ENCODE measurements around the gene UBAP2.

The UBAP2 gene

GRCh38 chr9:33943389-33943788 lies 105.3 kb downstream of the UBAP2 start:
- DNase-seq (ENCODE audit: low spot score), result no peak
- H3K27ac ChIP-seq, result no peak overlapping the region
- ChIA-PET CTCF (interaction anchor here (0.6 kb wide), 1 partner anchor 623 kb away, joined by 4 read pairs; no protein-coding TSS in a partner anchor), POLR2A (ENCODE audit: low non-redundant PET) (no interaction called here)
- no peak for TF ChIP-seq CTCF (conservative IDR thresholded peaks at IDR 0.05; ENCODE audit: low read depth)

- H3K27ac ChIP-seq, result peak overlapping the region; percentile 58
- peak; percentile 40 for DNase-seq (ENCODE audit: low spot score)
- CTCF ChIA-PET, result no interaction called here
- no peak for TF ChIP-seq CTCF (conservative IDR thresholded peaks at IDR 0.05; ENCODE audit: low read depth)
- POLR2A ChIA-PET (ENCODE audit: low non-redundant PET), result no interaction called here
Measured at GRCh38 chr9:33942471-33943083, 106.1 kb downstream of the UBAP2 start.

GRCh38 chr9:33939924-33940874 lies 108.5 kb downstream of the UBAP2 start:
- no peak for DNase-seq (ENCODE audit: low spot score)
- 0 out of 2 replicates have a peak overlapping the region, but pooled peaks have one; percentile 35 for H3K27ac ChIP-seq
- POLR2A ChIA-PET (ENCODE audit: low non-redundant PET), result no interaction called here
- TF ChIP-seq CTCF (conservative IDR thresholded peaks at IDR 0.05; ENCODE audit: low read depth), result no peak
- CTCF ChIA-PET, result no interaction called here

GRCh38 chr9:33934188-33934878 lies 114.4 kb downstream of the UBAP2 start:
- H3K27ac ChIP-seq, result no peak overlapping the region
- ChIA-PET POLR2A (ENCODE audit: low non-redundant PET) (no interaction called here), CTCF (interaction anchor here (0.6 to 0.7 kb wide), 2 partner anchors 150 to 153 kb away, joined by 3 to 4 read pairs; no protein-coding TSS in a partner anchor)
- TF ChIP-seq CTCF (conservative IDR thresholded peaks at IDR 0.05; ENCODE audit: low read depth), result no peak
- no peak for DNase-seq (ENCODE audit: low spot score)

- CTCF ChIA-PET, result no interaction called here
- no peak for TF ChIP-seq CTCF (conservative IDR thresholded peaks at IDR 0.05; ENCODE audit: low read depth)
- POLR2A ChIA-PET (ENCODE audit: low non-redundant PET), result no interaction called here
- DNase-seq (ENCODE audit: low spot score), result no peak
- H3K27ac ChIP-seq, result peak overlapping the region; percentile 9
Measured at GRCh38 chr9:33932078-33932807, 116.4 kb downstream of the UBAP2 start.

GRCh38 chr9:33931326-33931725 lies 117.4 kb downstream of the UBAP2 start:
- H3K27ac ChIP-seq, result peak overlapping the region; percentile 9
- CTCF ChIA-PET, result no interaction called here
- POLR2A ChIA-PET (ENCODE audit: low non-redundant PET), result interaction anchor here (0.6 kb wide), 1 partner anchor 14 kb away, joined by 3 read pairs; no protein-coding TSS in a partner anchor
- no peak for TF ChIP-seq CTCF (conservative IDR thresholded peaks at IDR 0.05; ENCODE audit: low read depth)
- DNase-seq (ENCODE audit: low spot score), result no peak

Data from RWPE1 (cell line).